ENCODE results near the gene OVCH2.

- TF ChIP-seq USF1 (CRISPR knock-in tag; IDR thresholded peaks at IDR 0.05) (no peak), TEAD4 (CRISPR knock-in tag; IDR thresholded peaks at IDR 0.05) (no peak), CTCF (IDR thresholded peaks at IDR 0.05) (no peak), ATF1 (CRISPR knock-in tag; IDR thresholded peaks at IDR 0.05) (no peak), NR3C1 (CRISPR knock-in tag; conservative IDR thresholded peaks at IDR 0.05; ENCODE audit: low read depth) (no peak), E2F5 (CRISPR knock-in tag; IDR thresholded peaks at IDR 0.05) (no peak)
These were observed 13.9 kb downstream of the OVCH2 start for GRCh38 chr11:7692426-7692825.
